Activated T-helper 1 cell treated with anti-CD3 and anti-CD28 coated beads, Interleukin-2, amount 50 U/mL, for 16 hours (primary cell): Measurements from ENCODE around the gene FLT3.
"Not testable (repeated sequence)": the region's sequence is repeated elsewhere in the genome, so short reads cannot be mapped to it uniquely, and the experiment has no call there.

ENCODE experiments used
- DNase-seq, 2 donors: peaks; one replicate each; pipeline ENCODE4 v3.0.0-alpha.2; 2020; ENCODE audit warnings: low read depth in 1 of 2, low spot score in 1 of 2

Gene FLT3

DNA sequence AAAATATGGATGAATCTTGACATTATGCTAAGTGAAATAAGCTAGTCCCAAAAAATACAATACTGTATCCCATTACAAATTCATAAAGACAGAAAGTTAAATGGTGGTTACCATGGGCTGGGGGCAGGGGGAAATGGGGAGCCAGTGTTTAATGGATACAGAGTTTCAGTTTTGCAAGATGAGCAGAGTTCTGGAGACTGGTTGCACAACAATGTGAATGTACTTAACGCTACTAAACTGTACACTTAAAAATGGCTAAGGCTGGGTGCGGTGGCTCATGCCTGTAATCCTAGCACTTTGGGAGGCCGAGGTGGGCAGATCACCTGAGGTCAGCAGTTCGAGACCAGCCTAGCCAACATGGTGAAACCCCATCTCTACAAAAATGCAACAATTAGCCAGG, 1.5 kb upstream of the FLT3 start:
- not testable (repeated sequence) for DNase-seq

- no peak for DNase-seq
Observed at GRCh38 chr13:28099396-28100149, 803 bp downstream of the FLT3 start.

DNA sequence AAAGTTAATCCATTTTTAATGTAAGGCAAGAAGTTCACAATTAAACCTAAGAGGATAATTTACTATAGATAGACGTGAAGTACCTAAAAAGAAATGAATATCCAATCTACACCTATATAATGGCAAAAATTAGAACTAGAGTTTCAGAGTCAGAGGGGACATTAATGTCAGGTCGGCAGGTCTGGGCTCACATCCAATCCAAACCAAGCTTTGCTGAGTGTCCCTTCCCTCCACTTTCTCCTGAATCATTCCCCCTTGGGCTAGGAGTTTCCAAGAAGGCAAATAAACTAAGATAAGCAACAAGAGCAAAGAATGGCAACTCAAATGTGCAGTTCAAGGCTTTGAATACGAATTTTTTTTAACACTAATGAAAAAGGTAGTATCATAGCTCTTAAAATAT, 2.9 kb downstream of the FLT3 start:
- DNase-seq: no peak

GRCh38 chr13:28094306-28094705, 6.1 kb downstream of the FLT3 start:
- DNase-seq: no peak

- DNase-seq: no peak
Observed at GRCh38 chr13:28093881-28094280, 6.5 kb downstream of the FLT3 start.

- DNase-seq: no peak
Observed at GRCh38 chr13:28092431-28092830, 7.9 kb downstream of the FLT3 start.

- DNase-seq: no peak
Observed at GRCh38 chr13:28089065-28089464, 11.3 kb downstream of the FLT3 start.

GRCh38 chr13:28077820-28078219, 22.6 kb downstream of the FLT3 start:
- not testable (repeated sequence) for DNase-seq

- no peak for DNase-seq
Observed at GRCh38 chr13:28077231-28077630, 23.1 kb downstream of the FLT3 start.

- DNase-seq: no peak
Observed at GRCh38 chr13:28071424-28071823, 29.0 kb downstream of the FLT3 start.

DNA sequence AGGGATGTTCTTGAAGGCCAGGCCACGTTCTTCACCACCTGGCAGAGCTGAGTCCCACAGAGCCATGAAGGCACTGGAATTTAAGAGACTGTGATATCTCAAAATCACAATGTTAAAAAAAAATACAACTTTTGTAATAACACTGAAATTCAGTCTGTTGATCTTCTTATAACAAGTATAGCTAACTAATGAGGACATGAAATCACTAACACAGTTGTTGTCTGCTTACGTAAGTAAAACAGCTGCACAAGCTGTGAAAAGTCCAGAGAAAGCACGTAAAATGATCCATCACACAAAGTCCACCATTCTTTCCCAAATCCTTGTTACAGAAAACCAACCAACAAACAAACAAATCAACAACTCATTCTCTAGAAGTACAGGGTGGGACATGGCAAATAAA, 32.9 kb downstream of the FLT3 start:
- DNase-seq: no peak

- DNase-seq: peak in 1 of 2 donors; percentile 10
Observed at GRCh38 chr13:28058866-28059613, 41.3 kb downstream of the FLT3 start.

- no peak for DNase-seq
Observed at GRCh38 chr13:28056970-28057712, 43.2 kb downstream of the FLT3 start.

- DNase-seq: no peak
Observed at GRCh38 chr13:28056426-28056825, 44.0 kb downstream of the FLT3 start.

DNA sequence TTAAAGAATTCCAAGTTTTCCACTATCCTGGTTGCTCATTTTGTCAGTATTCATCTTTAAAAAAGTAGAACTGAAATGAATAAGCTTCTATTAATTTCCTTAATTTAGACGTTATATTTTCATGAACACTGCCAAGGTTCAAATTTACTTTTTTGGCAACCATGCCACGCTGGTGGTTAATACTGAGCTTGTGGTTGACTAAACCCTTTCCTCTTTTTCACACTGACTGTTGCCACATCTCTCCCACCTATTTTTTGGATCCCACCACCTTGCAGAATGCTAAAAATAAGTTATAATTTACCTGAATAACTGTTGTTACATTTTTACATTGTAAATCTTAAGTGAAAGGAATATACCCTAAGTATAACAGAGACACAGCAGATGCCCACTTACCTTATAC, 45.0 kb downstream of the FLT3 start:
- no peak for DNase-seq

GRCh38 chr13:28052945-28053344, 47.4 kb downstream of the FLT3 start:
- DNase-seq: no peak

DNA sequence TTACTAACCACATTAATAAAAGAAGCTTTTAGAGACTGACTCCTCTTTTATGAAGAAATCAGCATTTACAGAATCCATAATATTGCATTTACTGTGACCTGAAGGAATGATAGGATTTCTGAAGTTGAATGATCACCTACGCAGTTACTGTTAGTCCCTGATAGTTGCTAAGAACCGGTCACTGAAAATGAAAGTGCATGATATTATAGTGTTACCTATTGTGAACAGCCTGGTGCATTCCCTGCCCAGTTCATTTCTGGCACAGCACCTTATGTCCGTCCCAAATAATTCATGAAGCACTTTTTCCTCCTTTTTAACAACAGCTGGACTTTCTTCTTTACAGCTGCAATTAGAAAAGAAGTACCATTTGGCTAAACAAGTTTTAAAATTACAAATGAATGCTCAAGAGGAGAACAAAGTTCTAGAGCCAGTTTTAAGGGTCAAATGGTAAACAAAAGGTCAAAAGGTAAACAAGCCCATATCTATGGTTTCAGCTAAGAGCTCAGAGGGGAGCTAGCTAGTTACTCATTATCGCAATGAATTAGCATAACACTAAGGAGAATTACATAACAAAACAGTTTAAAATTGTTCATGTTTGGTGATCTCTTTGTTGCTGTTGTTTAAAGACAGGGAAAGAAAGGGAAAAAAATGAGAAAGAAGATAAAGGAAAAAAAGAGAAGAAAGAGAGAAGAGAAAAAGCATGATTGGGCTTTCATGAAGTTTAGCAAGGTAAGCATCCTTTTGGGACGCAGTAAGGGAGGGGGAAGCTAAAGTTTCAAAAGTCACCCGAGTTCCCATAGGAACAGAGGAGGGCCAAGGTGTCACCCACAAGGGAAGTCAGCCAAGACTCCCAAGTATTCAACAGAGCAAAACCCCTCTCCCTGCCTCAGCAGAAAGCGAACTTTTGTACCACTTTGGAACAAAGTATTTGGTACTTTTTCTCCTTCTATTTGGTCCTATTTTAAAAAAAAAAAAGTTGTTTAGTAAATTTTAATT, 50.2 kb downstream of the FLT3 start:
- DNase-seq: no peak

GRCh38 chr13:28049215-28049614, 51.2 kb downstream of the FLT3 start:
- DNase-seq: no peak

DNA sequence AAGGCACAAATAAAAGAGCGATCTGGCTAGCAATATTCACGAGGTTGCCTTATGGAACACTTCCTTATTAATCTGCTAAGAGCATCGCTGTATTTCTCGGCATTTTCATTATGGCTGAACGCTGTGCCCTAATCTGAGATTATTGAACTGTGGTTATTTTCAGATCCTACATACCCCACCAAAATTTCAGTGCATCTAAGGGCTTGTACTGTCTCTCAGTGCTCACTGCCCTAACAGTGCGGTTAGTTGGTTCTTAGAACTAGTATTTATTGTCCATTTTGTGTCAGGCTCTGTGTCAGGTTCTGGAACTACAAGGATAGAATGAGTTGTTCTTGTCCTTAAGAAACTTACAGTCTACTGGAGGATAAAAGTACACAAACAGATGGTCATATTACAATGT, 51.6 kb downstream of the FLT3 start:
- DNase-seq: no peak

DNA sequence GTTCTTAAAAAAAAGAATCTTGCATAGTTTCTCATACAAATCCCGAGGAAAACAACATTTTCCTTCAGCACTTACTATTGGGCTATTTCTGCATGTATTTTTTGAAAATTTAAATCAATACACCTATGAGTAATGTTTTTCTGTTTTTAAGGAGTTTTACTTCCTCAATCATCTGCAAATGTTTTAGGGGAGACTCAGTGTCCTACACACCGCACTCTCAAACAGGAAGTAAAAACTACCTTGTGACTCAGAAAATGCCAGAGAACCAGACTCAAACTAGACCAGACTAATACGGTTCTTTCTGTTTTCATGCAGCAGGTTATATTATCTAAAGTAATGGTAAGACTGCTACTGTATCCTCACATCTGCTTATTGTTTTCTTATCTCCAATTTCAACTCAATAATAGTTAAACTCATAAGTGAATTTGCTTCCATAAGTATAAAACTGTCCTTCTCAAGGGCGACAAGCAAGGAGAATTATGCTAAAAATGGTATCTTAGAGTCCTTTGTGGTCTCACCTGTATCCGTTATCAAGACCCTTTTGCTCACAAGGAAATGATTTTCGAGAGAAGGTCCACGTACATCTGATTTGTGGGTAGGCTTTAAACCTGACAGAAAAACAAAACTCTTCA, 52.5 kb downstream of the FLT3 start:
- DNase-seq: no peak
